Left renal pelvis (tissue), 4 donors: ENCODE data around the gene DBF4. TPM values are rescaled to one million over a fixed set of nuclear protein-coding genes. Genes with fewer than 3 reads are reported as not detected.
"Not testable (repeated sequence)": the region's sequence is repeated elsewhere in the genome, so short reads cannot be mapped to it uniquely, and the experiment has no call there.

Experiments
- DNase-seq, 4 donors: peaks; one replicate each; pipeline ENCODE4 v3.0.0-alpha.2; 2013; ENCODE audit warnings: low read depth in 4 of 4, low spot score in 3 of 4
- polyA plus RNA-seq, 4 donors: library from polyadenylated mRNA; unstranded; fragments of 120-200 nt; gene quantifications; one replicate each; pipeline ENCODE4 v1.2.1, GENCODE V29; 2013; ENCODE audit not compliant: insufficient read length in 4 of 4

Gene DBF4
- polyA plus RNA-seq, 4 donors: 14.1 to 20.1 (median 17.5) TPM

GRCh38 chr7:87944547-87944946 is 68.3 kb downstream of the DBF4 start:
- no peak for DNase-seq

GRCh38 chr7:87945926-87946325 is 69.6 kb downstream of the DBF4 start:
- not testable (repeated sequence) for DNase-seq

GRCh38 chr7:87948371-87948770 is 72.1 kb downstream of the DBF4 start:
- DNase-seq: no peak

Other genes starting within 250 kb of the DBF4 start
- 1 to 10 TPM in 3 of 4 donors, under 1 TPM in 1; 0.22 to 1.4 (median 1.3) TPM for gene RUNDC3B, start 248.1 kb upstream of the DBF4 start, polyA plus RNA-seq
- 10 to 100 TPM; 26.7 to 40.4 (median 38.6) TPM for gene SLC25A40, start 133 bp upstream of the DBF4 start, polyA plus RNA-seq
- 10 to 100 TPM in 3 of 4 donors, 1 to 10 TPM in 1; 3.7 to 14.9 (median 12.9) TPM for gene ADAM22, start 57.8 kb downstream of the DBF4 start, polyA plus RNA-seq